B cell (primary cell): ENCODE data around the gene TCAIM. TPM values are rescaled to one million over a fixed set of nuclear protein-coding genes. Genes with fewer than 3 reads are reported as not detected.

Experiments used
- ATAC-seq: fragments of 200-7000 bp; cut with Tn5 transposase; one replicate; pipeline ENCODE4 v1.10.0; 2021; ENCODE audit warnings: low read depth, mild to moderate bottlenecking, moderate number of reproducible peaks, moderate library complexity
- CTCF ChIA-PET: fragments of 350-600 bp; sonication (Branson Sonifier 250); formaldehyde crosslinking; loops from one replicate; lab custom pipeline; 2021; ENCODE audit warnings: antibody characterized with exemption, inconsistent platforms; lab: Charles Lee
- POLR2A ChIA-PET: fragments of 350-600 bp; sonication (Branson Sonifier 250); formaldehyde crosslinking; loops from one replicate; lab custom pipeline; 2021; ENCODE audit warnings: antibody characterized with exemption; lab: Charles Lee
- DNase-seq: peaks from one replicate; pipeline ENCODE4 v3.0.0; 2013
- H2AFZ ChIP-seq: 2 replicates; pipeline ENCODE4 v1.6.1; 2012; ENCODE audit warnings: mild to moderate bottlenecking, low read depth, low read length; ENCODE audit not compliant: insufficient read depth, poor library complexity, severe bottlenecking
- H3K27ac ChIP-seq, 2 donors: 1 replicate in 1 of 2; 2 replicates in 1 of 2; pipeline ENCODE4 v1.5.1; 2012 to 2013; ENCODE audit warnings: low read length in 2 of 2, mild to moderate bottlenecking in 2 of 2, moderate library complexity in 1 of 2
- H3K27me3 ChIP-seq, 4 experiments: fragments of 200-600 bp in 1 of 4; sonication (generic) in 1 of 4; replicated peaks in 1 of 4; 1 replicate in 2 of 4; 2 replicates in 2 of 4; pipeline versions ENCODE4 v1.6.1 to v1.7.0; 2013 to 2016; ENCODE audit warnings: low read length in 3 of 4, mild to moderate bottlenecking in 2 of 4, mixed read lengths in 1 of 4, moderate library complexity in 1 of 4; ENCODE audit not compliant: insufficient read depth in 4 of 4, control insufficient read depth in 3 of 4; ENCODE audit errors: control extremely low read depth in 1 of 4
- H3K36me3 ChIP-seq, 2 experiments: replicated peaks in 1 of 2; 1 replicate in 1 of 2; 2 replicates in 1 of 2; pipeline versions ENCODE4 v1.6.1 to v1.7.1; 2013; ENCODE audit warnings: low read length in 1 of 2; ENCODE audit not compliant: insufficient read depth in 2 of 2, control insufficient read depth in 1 of 2; ENCODE audit errors: control extremely low read depth in 1 of 2, extremely low read depth in 1 of 2
- H3K4me1 ChIP-seq, 2 donors: fragments of 200-600 bp in 1 of 2; sonication (generic) in 1 of 2; 1 replicate in 1 of 2; 2 replicates in 1 of 2; pipeline versions ENCODE4 v1.5.1 to v1.6.1; 2013 to 2017; ENCODE audit warnings: low read length in 2 of 2; ENCODE audit not compliant: control insufficient read depth in 2 of 2, insufficient read depth in 2 of 2
- H3K4me2 ChIP-seq: replicated peaks from 2 replicates; pipeline ENCODE3; 2012; ENCODE audit warnings: mild to moderate bottlenecking, low read depth, low read length; ENCODE audit not compliant: poor library complexity, severe bottlenecking
- H3K4me3 ChIP-seq, 5 experiments: fragments of 200-600 bp in 1 of 5; sonication (generic) in 1 of 5; 1 replicate in 3 of 5; 2 replicates in 2 of 5; pipeline versions ENCODE4 v1.5.1 to v1.7.0; 2011 to 2016; ENCODE audit warnings: low read length in 4 of 5, mild to moderate bottlenecking in 4 of 5, low read depth in 2 of 5, control low read depth in 1 of 5, moderate library complexity in 1 of 5; ENCODE audit not compliant: insufficient read depth in 1 of 5; ENCODE audit errors: control extremely low read depth in 1 of 5, extremely low read depth in 1 of 5
- H3K79me2 ChIP-seq: fragments of 200-600 bp; sonication (generic); one replicate; pipeline ENCODE4 v1.6.0; 2016; ENCODE audit warnings: low read length; ENCODE audit not compliant: control insufficient read depth, insufficient read depth
- H3K9ac ChIP-seq: fragments of 200-600 bp; sonication (generic); 2 replicates; pipeline ENCODE4 v1.6.1; 2017; ENCODE audit warnings: mild to moderate bottlenecking, low read length, moderate library complexity
- H3K9me3 ChIP-seq, 3 donors: one replicate each; pipeline versions ENCODE4 v1.6.1 to v1.7.1; 2013; ENCODE audit warnings: low read length in 2 of 3; ENCODE audit not compliant: control insufficient read depth in 2 of 3, insufficient read depth in 1 of 3; ENCODE audit errors: control extremely low read depth in 1 of 3
- H4K20me1 ChIP-seq: 2 replicates; pipeline ENCODE4 v1.6.0; 2012; ENCODE audit warnings: mild to moderate bottlenecking, low read length; ENCODE audit not compliant: insufficient read depth, control insufficient read depth, poor library complexity, severe bottlenecking
- H3K27ac Mint-ChIP-seq: one replicate; pipeline ENCODE4 v1.8.0; 2021; ENCODE audit warnings: mixed read lengths
- H3K27me3 Mint-ChIP-seq: one replicate; pipeline ENCODE4 v1.8.0; 2021; ENCODE audit warnings: mixed read lengths
- H3K4me1 Mint-ChIP-seq: one replicate; pipeline ENCODE4 v1.8.0; 2021; ENCODE audit warnings: mixed read lengths
- H3K4me3 Mint-ChIP-seq: one replicate; pipeline ENCODE4 v1.8.0; 2021; ENCODE audit warnings: mixed read lengths
- H3K9me3 Mint-ChIP-seq: one replicate; pipeline ENCODE4 v1.8.0; 2022; ENCODE audit warnings: mixed read lengths; ENCODE audit not compliant: insufficient read depth
- CTCF ChIP-seq: fragments of 200-600 bp; IDR thresholded peaks from one replicate; pipeline ENCODE4 v1.8.0; 2022; ENCODE audit warnings: antibody characterized with exemption, mild to moderate bottlenecking
- EZH2 ChIP-seq: IDR thresholded peaks from 2 replicates; pipeline ENCODE4 v1.6.1; 2012; ENCODE audit warnings: borderline replicate concordance, low read depth, mild to moderate bottlenecking, moderate library complexity, low read length; ENCODE audit not compliant: insufficient read depth, poor library complexity, severe bottlenecking
- WGBS: methylation state at CpG from one replicate; pipeline ENCODE4 v1.1.5; 2013; ENCODE audit warnings: missing lambda C conversion rate; ENCODE audit not compliant: insufficient coverage; 5-methylcytosine and 5-hydroxymethylcytosine counted together
- intact Hi-C: fragments of 100-400 bp; cut with micrococcal nuclease; formaldehyde crosslinking; loops from one replicate; pipeline ENCODE4 v1.10.0; 2022
- polyA plus RNA-seq: library from polyadenylated mRNA; depleted of rRNA; stranded (reverse); fragments of >200 nt; gene quantifications from 2 replicates; pipeline ENCODE4 v1.2.3, GENCODE V29; 2012
- total RNA-seq, 2 donors: library from RNA; stranded (reverse); fragments of 120-200 nt in 1 of 2; gene quantifications; 1 replicate in 1 of 2; 2 replicates in 1 of 2; pipeline versions ENCODE4 v1.2.3 to v1.2.4, GENCODE V29; 2013 to 2022

Gene TCAIM
- total and polyA plus RNA-seq, 2 donors (not counting 1 experiment from before 2014, with no cell fraction given), result 4.3 to 15.8 TPM

GRCh38 chr3:44454258-44454657 is 115.7 kb downstream of the TCAIM start:
- H3K9me3 ChIP-seq, result no peaks in the 10 kb centered on the region
- ChIA-PET POLR2A (no interaction called here), CTCF (no interaction called here)
- DNase-seq (no peak), ATAC-seq (no peak)
- no peak overlapping the region for H3K9ac ChIP-seq
- H3K36me3 ChIP-seq, result peaks cover 10 to 75% of the 10 kb centered on the region in 2 experiments
- H3K4me3 ChIP-seq, result no peak overlapping the region
- peaks cover 29% of the 10 kb centered on the region for H3K79me2 ChIP-seq
- H3K4me2 ChIP-seq, result no peak overlapping the region
- intact Hi-C loops, result no loop called here
- no peak overlapping the region for H3K27ac Mint-ChIP-seq
- H3K9me3 Mint-ChIP-seq, result no peaks in the 10 kb centered on the region
- H3K27me3 ChIP-seq, result no peaks in the 10 kb centered on the region
- no peaks in the 10 kb centered on the region for H3K4me1 ChIP-seq
- no peak overlapping the region for H3K4me3 Mint-ChIP-seq
- no peaks in the 10 kb centered on the region for H3K4me1 Mint-ChIP-seq
- TF ChIP-seq CTCF (no peak), EZH2 (no peak)
- H3K27ac ChIP-seq, result no peak overlapping the region
- H4K20me1 ChIP-seq, result no peaks in the 10 kb centered on the region
- H3K27me3 Mint-ChIP-seq, result no peaks in the 10 kb centered on the region
- H2AFZ ChIP-seq, result no peak overlapping the region
- WGBS, result no CpG with 5 or more reads among the region's 4 CpGs

GRCh38 chr3:44455318-44455717 is 116.8 kb downstream of the TCAIM start:
- H3K9ac ChIP-seq, result no peak overlapping the region
- no peaks in the 10 kb centered on the region for H4K20me1 ChIP-seq
- POLR2A ChIA-PET, result no interaction called here
- no peaks in the 10 kb centered on the region for H3K27me3 ChIP-seq
- no peak overlapping the region for H3K27ac ChIP-seq
- peaks cover 10 to 65% of the 10 kb centered on the region in 2 experiments for H3K36me3 ChIP-seq
- H3K27me3 Mint-ChIP-seq, result no peaks in the 10 kb centered on the region
- H3K4me3 ChIP-seq, result no peak overlapping the region
- no peak overlapping the region for H3K4me2 ChIP-seq
- WGBS, result 97% methylated on average over 10 of the region's 10 CpGs
- H2AFZ ChIP-seq, result no peak overlapping the region
- CTCF ChIA-PET, result no interaction called here
- TF ChIP-seq CTCF (no peak), EZH2 (no peak)
- H3K9me3 Mint-ChIP-seq, result peaks cover 5% of the 10 kb centered on the region
- peaks cover 33% of the 10 kb centered on the region for H3K79me2 ChIP-seq
- ATAC-seq (no peak), DNase-seq (no peak)
- H3K9me3 ChIP-seq, result peaks cover 0 to 5% (median 1%) of the 10 kb centered on the region in 3 donors
- no peaks in the 10 kb centered on the region for H3K4me1 Mint-ChIP-seq
- intact Hi-C loops, result no loop called here
- no peak overlapping the region for H3K4me3 Mint-ChIP-seq
- no peaks in the 10 kb centered on the region for H3K4me1 ChIP-seq
- H3K27ac Mint-ChIP-seq, result no peak overlapping the region

Other genes starting within 250 kb of the TCAIM start
- not detected in 2 replicates for gene TOPAZ1, start 96.9 kb upstream of the TCAIM start, total RNA-seq
- not detected in 2 replicates for gene TOPAZ1, start 96.9 kb upstream of the TCAIM start, polyA plus RNA-seq
- gene ZNF445, start 138.9 kb downstream of the TCAIM start, total RNA-seq, result 28.1 and 29.7 TPM in 2 replicates
- 2.5 and 2.6 TPM in 2 replicates for gene ZNF445, start 138.9 kb downstream of the TCAIM start, polyA plus RNA-seq
- gene ZKSCAN7, start 216.4 kb downstream of the TCAIM start, total RNA-seq, result 8.0 and 8.5 TPM in 2 replicates
- 2.9 and 3.4 TPM in 2 replicates for gene ZKSCAN7, start 216.4 kb downstream of the TCAIM start, polyA plus RNA-seq
- 7.5 and 8.7 TPM in 2 replicates for gene ZNF660, start 246.2 kb downstream of the TCAIM start, total RNA-seq
- 0.49 and 0.92 TPM in 2 replicates for gene ZNF660, start 246.2 kb downstream of the TCAIM start, polyA plus RNA-seq